ENCODE measurements around the gene SLC46A2.

The SLC46A2 gene

GRCh38 chr9:112890106-112891081 is at the start of gene SLC46A2:
Gene SLC46A2, minus strand, starts transcription at chr9:112890876. Its CDS starts 195 bp downstream, at chr9:112890681.
- no peak for DNase-seq

GRCh38 chr9:112939418-112939817 is 48.7 kb upstream of the SLC46A2 start:
- no peak for DNase-seq

GRCh38 chr9:112933696-112934095 is 43.0 kb upstream of the SLC46A2 start:
- no peak for DNase-seq

- DNase-seq = peak; percentile 14
Measured at GRCh38 chr9:112925058-112925641, 34.5 kb upstream of the SLC46A2 start.

- peak; percentile 13 for DNase-seq
Measured at GRCh38 chr9:112921549-112921948, 30.9 kb upstream of the SLC46A2 start.

GRCh38 chr9:112917987-112918362 is 27.3 kb upstream of the SLC46A2 start:
- DNase-seq = no peak

GRCh38 chr9:112917047-112917986 is 26.6 kb upstream of the SLC46A2 start:
- no peak for DNase-seq

GRCh38 chr9:112914524-112914923 is 23.8 kb upstream of the SLC46A2 start:
- DNase-seq = no peak

- no peak for DNase-seq
Measured at GRCh38 chr9:112913326-112913725, 22.6 kb upstream of the SLC46A2 start.

- DNase-seq = no peak
Measured at GRCh38 chr9:112912636-112913035, 22.0 kb upstream of the SLC46A2 start.

- DNase-seq = no peak
Measured at GRCh38 chr9:112911736-112912135, 21.1 kb upstream of the SLC46A2 start.

GRCh38 chr9:112905084-112905483 is 14.4 kb upstream of the SLC46A2 start:
- no peak for DNase-seq

GRCh38 chr9:112900901-112901300 is 10.2 kb upstream of the SLC46A2 start:
- DNase-seq = no peak

GRCh38 chr9:112900488-112900887 is 9.8 kb upstream of the SLC46A2 start:
- DNase-seq = no peak

GRCh38 chr9:112898872-112899311 is 8.2 kb upstream of the SLC46A2 start:
- no peak for DNase-seq

- DNase-seq = no peak
Measured at GRCh38 chr9:112896131-112896530, 5.5 kb upstream of the SLC46A2 start.

- DNase-seq = no peak
Measured at GRCh38 chr9:112894699-112895098, 4.0 kb upstream of the SLC46A2 start.

- no peak for DNase-seq
Measured at GRCh38 chr9:112894041-112894440, 3.4 kb upstream of the SLC46A2 start.

GRCh38 chr9:112892981-112893380 is 2.3 kb upstream of the SLC46A2 start:
- DNase-seq = no peak

- DNase-seq = no peak
Measured at GRCh38 chr9:112891521-112891920, 845 bp upstream of the SLC46A2 start.

GRCh38 chr9:112887381-112887780 is 3.3 kb downstream of the SLC46A2 start:
- DNase-seq = no peak

- DNase-seq = no peak
Measured at GRCh38 chr9:112886351-112886750, 4.3 kb downstream of the SLC46A2 start.

GRCh38 chr9:112885324-112885723 is 5.4 kb downstream of the SLC46A2 start:
- DNase-seq = no peak

Data from fibroblast of skin of right quadriceps (primary cell).